Measurements from ENCODE around the gene CDC42EP3. TPM values are rescaled to one million over a fixed set of nuclear protein-coding genes. Genes with fewer than 3 reads are reported as not detected.

CDC42EP3 gene, protein sequence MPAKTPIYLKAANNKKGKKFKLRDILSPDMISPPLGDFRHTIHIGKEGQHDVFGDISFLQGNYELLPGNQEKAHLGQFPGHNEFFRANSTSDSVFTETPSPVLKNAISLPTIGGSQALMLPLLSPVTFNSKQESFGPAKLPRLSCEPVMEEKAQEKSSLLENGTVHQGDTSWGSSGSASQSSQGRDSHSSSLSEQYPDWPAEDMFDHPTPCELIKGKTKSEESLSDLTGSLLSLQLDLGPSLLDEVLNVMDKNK
- total RNA-seq (10 to 100 TPM; 10.9 to 37.0 TPM), polyA plus RNA-seq (ENCODE audit: insufficient read length in 2 of 2) (10 to 100 TPM; 22.7 to 22.9 TPM)
- long read RNA-seq, donor 1, full-length matches to known transcripts, result 9 of 9 reads
- long read RNA-seq, donor 1, partial matches to known transcripts, result 0 of 9 reads
- long read RNA-seq, donor 1, other reads (novel, unspliced or antisense), result 0 of 9 reads
- long read RNA-seq, donor 2, full-length matches to known transcripts, result 2 of 2 reads
- long read RNA-seq, donor 2, partial matches to known transcripts, result 0 of 2 reads
- long read RNA-seq, donor 2, other reads (novel, unspliced or antisense), result 0 of 2 reads
- long read RNA-seq, donor 3, full-length matches to known transcripts, result 5 of 5 reads
- long read RNA-seq, donor 3, partial matches to known transcripts, result 0 of 5 reads
- long read RNA-seq, donor 3, other reads (novel, unspliced or antisense), result 0 of 5 reads
- long read RNA-seq, donor 4, full-length matches to known transcripts, result 13 of 13 reads
- long read RNA-seq, donor 4, partial matches to known transcripts, result 0 of 13 reads
- long read RNA-seq, donor 4, other reads (novel, unspliced or antisense), result 0 of 13 reads

DNA sequence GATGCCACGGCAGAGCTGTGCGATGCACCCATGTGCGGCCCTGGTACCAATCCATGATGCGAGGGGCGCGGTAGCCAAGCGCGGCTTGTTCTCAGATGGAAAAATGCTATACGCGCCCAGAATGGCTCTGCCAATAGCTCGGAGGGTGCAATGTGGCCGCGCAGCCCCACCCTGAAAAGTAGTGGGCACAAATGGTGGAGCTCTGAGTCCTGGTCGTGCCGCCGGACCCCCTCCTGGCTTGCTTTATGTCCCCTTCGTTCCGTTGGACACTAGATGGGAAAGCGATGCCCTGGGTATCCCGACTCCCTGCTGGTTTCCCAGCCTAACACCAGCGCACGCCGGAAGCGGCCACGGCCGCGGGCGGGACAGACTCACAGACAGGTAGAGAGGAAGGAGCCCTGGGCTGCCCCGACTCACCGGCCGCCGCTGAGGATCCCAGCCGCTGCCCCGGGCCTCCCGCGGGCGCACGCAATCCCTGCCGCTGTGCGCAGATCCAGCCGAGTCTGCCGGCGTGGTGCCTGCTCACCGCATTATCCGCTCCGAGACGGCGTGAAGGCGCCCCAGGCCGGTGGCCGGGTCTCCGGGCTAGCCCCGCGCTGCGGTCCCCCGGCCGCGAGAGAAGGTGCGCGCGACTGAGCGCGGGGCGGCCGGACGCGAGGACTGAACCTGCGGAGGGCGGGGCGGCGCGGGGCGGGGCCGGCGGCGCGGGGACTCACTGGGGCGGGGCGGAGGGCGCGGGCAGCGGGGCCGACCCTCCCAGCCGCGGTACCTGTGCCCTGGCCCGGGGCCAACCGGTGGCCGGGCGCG lies at the start of gene CDC42EP3:
Gene CDC42EP3, minus strand, starts transcription at position 634 of the 807 bp plus-strand sequence. CDS start 25,055 bp downstream, outside the sequence.
- peak within 1 kb of the TSS; percentile 78 for H3K27ac ChIP-seq (ENCODE audit: low read depth, low read length)
- H3K9me3 ChIP-seq (ENCODE audit: control insufficient read depth, insufficient read depth, low read length), result no peaks in the 10 kb centered on the region
- no peaks in the 10 kb centered on the region for H3K36me3 ChIP-seq (ENCODE audit: control insufficient read depth, insufficient read depth, low read length)
- peaks cover 15% of the 10 kb centered on the region for H3K4me1 ChIP-seq (ENCODE audit: control insufficient read depth, insufficient read depth, low read length)
- peak within 1 kb of the TSS; percentile 80 for H3K4me3 ChIP-seq (ENCODE audit: low read depth, low read length)
- DNase-seq (ENCODE audit: low read depth in 4 of 6, low spot score in 6 of 6), result peak in 4 of 6 donors; percentile 29 to 85 (median 56)
- H3K27me3 ChIP-seq (ENCODE audit: control insufficient read depth, insufficient read depth, low read length), result no peaks in the 10 kb centered on the region
- WGBS (ENCODE audit: insufficient coverage), result under 1% methylated on average over 90 of the region's 90 CpGs

DNA sequence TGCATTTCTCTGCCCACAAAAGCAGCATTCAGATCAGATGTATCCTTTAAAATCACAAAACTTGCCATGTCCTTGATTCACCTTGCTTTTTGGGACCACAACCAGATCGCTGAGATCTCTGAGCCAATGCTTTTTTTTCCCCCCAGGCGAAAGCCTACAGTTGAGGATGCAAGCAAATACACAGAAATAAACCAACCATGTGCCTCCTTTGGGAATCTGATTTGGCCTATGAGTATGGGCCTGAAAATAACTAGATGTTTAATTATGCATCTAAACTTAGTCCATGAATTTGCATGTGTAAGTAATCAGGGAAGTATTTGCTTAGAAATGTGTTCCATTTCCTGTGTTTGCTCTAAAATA lies 49.7 kb upstream of the CDC42EP3 start:
- H3K9me3 ChIP-seq (ENCODE audit: control insufficient read depth, insufficient read depth, low read length), result no peaks in the 10 kb centered on the region
- H3K4me1 ChIP-seq (ENCODE audit: control insufficient read depth, insufficient read depth, low read length), result no peaks in the 10 kb centered on the region
- H3K36me3 ChIP-seq (ENCODE audit: control insufficient read depth, insufficient read depth, low read length), result no peaks in the 10 kb centered on the region
- H3K27me3 ChIP-seq (ENCODE audit: control insufficient read depth, insufficient read depth, low read length), result no peaks in the 10 kb centered on the region
- WGBS (ENCODE audit: insufficient coverage), result 100% methylated on average over 1 of the region's 2 CpGs
- DNase-seq (ENCODE audit: low read depth in 4 of 6, low spot score in 6 of 6), result peak in 2 of 6 donors; percentile 39 to 53
- H3K4me3 ChIP-seq (ENCODE audit: low read depth, low read length), result no peak overlapping the region
- no peak overlapping the region for H3K27ac ChIP-seq (ENCODE audit: low read depth, low read length)

DNA sequence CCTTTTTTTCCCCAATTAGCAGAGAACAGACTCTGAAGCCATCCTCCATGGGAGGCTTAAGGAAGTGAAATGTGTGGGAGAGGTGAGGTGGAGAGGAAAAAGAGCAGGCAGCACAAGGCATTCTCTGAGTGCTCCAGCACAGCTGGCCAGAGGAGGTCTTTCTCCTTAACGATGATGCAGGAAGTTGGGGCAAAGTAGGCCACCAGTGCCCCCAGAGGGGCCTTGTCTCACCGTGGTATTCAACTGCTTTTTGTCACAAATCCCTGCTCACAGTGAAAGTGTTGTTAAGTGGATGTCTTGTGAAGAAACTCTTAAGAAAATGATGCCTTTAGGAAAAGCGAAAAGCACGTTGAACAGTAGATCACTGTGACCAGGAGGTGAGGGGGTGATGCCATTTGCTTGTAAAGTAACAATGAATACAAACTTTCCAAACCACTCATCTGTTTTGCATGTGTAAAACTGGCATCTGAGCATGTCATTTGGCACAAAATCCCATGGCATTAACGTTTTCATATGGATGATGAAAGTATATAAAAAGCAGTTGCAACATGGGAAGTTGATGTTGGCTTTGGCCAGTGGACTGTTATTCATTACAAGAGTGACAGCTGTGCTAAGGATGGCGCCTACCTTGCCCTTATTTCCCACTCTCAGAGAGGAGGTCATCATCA lies 49.2 kb upstream of the CDC42EP3 start:
- no peaks in the 10 kb centered on the region for H3K9me3 ChIP-seq (ENCODE audit: control insufficient read depth, insufficient read depth, low read length)
- H3K4me3 ChIP-seq (ENCODE audit: low read depth, low read length), result no peak overlapping the region
- DNase-seq (ENCODE audit: low read depth in 4 of 6, low spot score in 6 of 6), result no peak
- H3K36me3 ChIP-seq (ENCODE audit: control insufficient read depth, insufficient read depth, low read length), result no peaks in the 10 kb centered on the region
- H3K27me3 ChIP-seq (ENCODE audit: control insufficient read depth, insufficient read depth, low read length), result no peaks in the 10 kb centered on the region
- WGBS (ENCODE audit: insufficient coverage), result 77% methylated on average over 2 of the region's 6 CpGs
- no peak overlapping the region for H3K27ac ChIP-seq (ENCODE audit: low read depth, low read length)
- H3K4me1 ChIP-seq (ENCODE audit: control insufficient read depth, insufficient read depth, low read length), result no peaks in the 10 kb centered on the region

DNA sequence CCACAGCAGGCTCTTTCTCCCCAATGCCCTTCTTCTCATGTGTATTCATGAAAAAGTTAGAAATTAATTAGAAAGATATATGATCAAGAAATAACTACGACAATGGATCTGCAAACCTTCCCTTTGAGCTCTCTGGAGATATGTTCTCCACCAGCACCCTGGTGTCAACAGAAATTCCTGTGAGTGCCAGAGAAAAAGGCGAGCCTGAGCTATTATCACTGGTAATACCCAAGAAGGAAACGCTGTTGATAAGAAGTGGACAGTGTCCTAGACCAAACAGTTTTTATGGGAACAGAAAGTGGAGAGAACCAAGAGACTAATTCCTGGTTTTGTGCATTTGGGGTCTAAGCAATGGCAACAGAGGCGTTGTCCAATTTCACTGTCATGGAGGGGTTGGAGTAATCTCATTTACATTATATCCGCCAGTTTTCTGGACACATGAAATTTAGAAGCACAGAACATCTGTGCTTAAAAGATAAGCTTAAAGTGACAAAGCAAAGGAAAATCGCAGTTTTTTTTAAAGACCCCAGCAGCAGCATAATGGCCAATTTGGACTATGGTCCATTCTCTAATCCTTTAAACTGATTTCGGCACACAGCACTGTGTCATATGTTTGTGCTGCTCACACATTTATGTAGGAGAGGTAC lies 47.2 kb upstream of the CDC42EP3 start:
- no peaks in the 10 kb centered on the region for H3K9me3 ChIP-seq (ENCODE audit: control insufficient read depth, insufficient read depth, low read length)
- H3K27me3 ChIP-seq (ENCODE audit: control insufficient read depth, insufficient read depth, low read length), result no peaks in the 10 kb centered on the region
- H3K4me1 ChIP-seq (ENCODE audit: control insufficient read depth, insufficient read depth, low read length), result no peaks in the 10 kb centered on the region
- 94% methylated on average over 3 of the region's 7 CpGs for WGBS (ENCODE audit: insufficient coverage)
- H3K27ac ChIP-seq (ENCODE audit: low read depth, low read length), result no peak overlapping the region
- H3K4me3 ChIP-seq (ENCODE audit: low read depth, low read length), result no peak overlapping the region
- no peaks in the 10 kb centered on the region for H3K36me3 ChIP-seq (ENCODE audit: control insufficient read depth, insufficient read depth, low read length)
- DNase-seq (ENCODE audit: low read depth in 4 of 6, low spot score in 6 of 6), result no peak

DNA sequence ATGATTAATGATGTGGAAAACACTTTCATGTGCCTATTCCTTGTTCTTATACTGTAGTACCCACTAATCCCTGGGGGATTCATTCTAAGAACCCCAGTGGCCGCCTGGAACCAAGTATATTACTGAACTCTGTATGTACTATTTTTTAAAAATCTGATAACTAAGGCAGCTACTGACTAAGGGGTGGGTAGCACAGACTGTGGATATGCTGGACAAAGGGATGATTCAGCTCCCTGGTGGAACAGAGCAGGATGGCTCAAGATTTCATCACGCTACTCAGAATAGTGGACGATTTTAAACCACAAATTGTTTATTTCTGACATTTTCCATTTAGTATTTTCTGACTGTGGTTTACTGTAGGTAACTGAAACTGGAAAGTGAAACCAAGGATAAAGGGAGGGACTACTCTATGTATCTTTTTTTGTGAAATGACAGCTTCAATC lies 41.8 kb upstream of the CDC42EP3 start:
- no CpG with 5 or more reads among the region's 3 CpGs for WGBS (ENCODE audit: insufficient coverage)
- H3K4me3 ChIP-seq (ENCODE audit: low read depth, low read length), result no peak overlapping the region
- H3K36me3 ChIP-seq (ENCODE audit: control insufficient read depth, insufficient read depth, low read length), result no peaks in the 10 kb centered on the region
- DNase-seq (ENCODE audit: low read depth in 4 of 6, low spot score in 6 of 6), result no peak
- no peak overlapping the region for H3K27ac ChIP-seq (ENCODE audit: low read depth, low read length)
- no peaks in the 10 kb centered on the region for H3K9me3 ChIP-seq (ENCODE audit: control insufficient read depth, insufficient read depth, low read length)
- H3K4me1 ChIP-seq (ENCODE audit: control insufficient read depth, insufficient read depth, low read length), result no peaks in the 10 kb centered on the region
- no peaks in the 10 kb centered on the region for H3K27me3 ChIP-seq (ENCODE audit: control insufficient read depth, insufficient read depth, low read length)

DNA sequence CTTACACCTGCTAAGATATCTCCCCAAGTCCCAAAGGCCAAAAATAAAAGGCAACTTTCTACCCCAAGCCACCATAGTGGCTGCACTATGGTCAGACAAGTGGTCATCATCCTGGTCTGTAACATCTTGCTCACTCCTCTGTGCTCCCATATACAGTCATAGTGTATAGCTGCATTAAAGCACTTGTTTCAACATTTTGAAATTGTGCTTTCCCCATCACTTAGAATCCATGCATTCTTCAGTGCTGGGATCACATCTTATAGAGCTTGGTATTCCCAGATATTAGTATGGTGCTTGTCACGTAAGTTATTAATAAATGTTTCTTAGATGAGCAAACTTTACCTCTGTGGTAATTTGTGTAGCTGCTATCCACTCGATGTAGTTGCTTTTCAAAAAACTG lies 40.4 kb upstream of the CDC42EP3 start:
- Histone ChIP-seq H3K4me1 (ENCODE audit: control insufficient read depth, insufficient read depth, low read length) (peaks cover 3% of the 10 kb centered on the region), H3K36me3 (ENCODE audit: control insufficient read depth, insufficient read depth, low read length) (no peaks in the 10 kb centered on the region), H3K27ac (ENCODE audit: low read depth, low read length) (no peak overlapping the region), H3K9me3 (ENCODE audit: control insufficient read depth, insufficient read depth, low read length) (no peaks in the 10 kb centered on the region), H3K27me3 (ENCODE audit: control insufficient read depth, insufficient read depth, low read length) (no peaks in the 10 kb centered on the region), H3K4me3 (ENCODE audit: low read depth, low read length) (no peak overlapping the region)
- no CpG with 5 or more reads among the region's 2 CpGs for WGBS (ENCODE audit: insufficient coverage)
- no peak for DNase-seq (ENCODE audit: low read depth in 4 of 6, low spot score in 6 of 6)

DNA sequence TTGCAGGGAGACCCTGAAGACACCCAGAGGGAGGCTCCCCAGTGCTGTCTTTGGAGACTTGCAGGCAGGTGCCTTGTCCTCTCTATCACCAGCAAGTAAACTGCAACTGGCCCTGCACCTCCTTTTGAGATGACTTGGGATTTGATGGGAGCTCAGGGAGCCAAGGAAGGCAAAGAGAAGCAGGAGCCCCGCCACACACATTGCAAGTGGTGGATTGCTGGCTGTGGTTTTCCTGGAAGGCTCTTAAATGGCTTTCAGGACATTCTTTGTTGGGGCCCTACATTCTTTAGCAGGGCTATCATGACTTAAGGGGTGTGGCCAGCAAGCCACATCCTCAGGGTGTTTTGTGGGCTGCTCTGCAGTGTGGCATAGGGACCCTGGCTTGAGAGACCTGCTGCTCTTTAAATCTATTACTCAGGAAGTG lies 39.9 kb upstream of the CDC42EP3 start:
- H3K4me1 ChIP-seq (ENCODE audit: control insufficient read depth, insufficient read depth, low read length), result peaks cover 3% of the 10 kb centered on the region
- H3K4me3 ChIP-seq (ENCODE audit: low read depth, low read length), result no peak overlapping the region
- H3K27me3 ChIP-seq (ENCODE audit: control insufficient read depth, insufficient read depth, low read length), result no peaks in the 10 kb centered on the region
- H3K27ac ChIP-seq (ENCODE audit: low read depth, low read length), result no peak overlapping the region
- 75% methylated on average over 1 of the region's 1 CpG for WGBS (ENCODE audit: insufficient coverage)
- no peak for DNase-seq (ENCODE audit: low read depth in 4 of 6, low spot score in 6 of 6)
- no peaks in the 10 kb centered on the region for H3K36me3 ChIP-seq (ENCODE audit: control insufficient read depth, insufficient read depth, low read length)
- no peaks in the 10 kb centered on the region for H3K9me3 ChIP-seq (ENCODE audit: control insufficient read depth, insufficient read depth, low read length)

DNA sequence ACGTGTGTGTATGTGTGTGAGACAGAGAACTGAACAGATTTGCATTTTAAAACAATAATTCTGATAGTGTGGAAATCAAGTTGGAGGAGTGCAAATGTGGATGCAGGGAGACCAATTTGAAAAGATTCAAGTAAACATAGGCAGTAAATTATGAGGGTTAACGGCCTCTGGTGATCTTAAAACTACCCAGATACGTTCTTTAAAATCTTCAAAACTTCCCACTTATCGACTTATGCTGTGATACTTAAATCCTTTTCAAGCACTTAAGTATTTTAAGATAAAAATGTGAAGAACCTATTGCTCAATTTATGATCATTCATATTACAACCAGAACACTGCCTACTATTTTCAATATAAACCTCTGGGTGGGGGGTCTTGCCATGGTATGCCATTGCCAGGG lies 37.7 kb upstream of the CDC42EP3 start:
- no peaks in the 10 kb centered on the region for H3K27me3 ChIP-seq (ENCODE audit: control insufficient read depth, insufficient read depth, low read length)
- no peak for DNase-seq (ENCODE audit: low read depth in 4 of 6, low spot score in 6 of 6)
- H3K36me3 ChIP-seq (ENCODE audit: control insufficient read depth, insufficient read depth, low read length), result no peaks in the 10 kb centered on the region
- peaks cover 3% of the 10 kb centered on the region for H3K4me1 ChIP-seq (ENCODE audit: control insufficient read depth, insufficient read depth, low read length)
- H3K27ac ChIP-seq (ENCODE audit: low read depth, low read length), result no peak overlapping the region
- no peaks in the 10 kb centered on the region for H3K9me3 ChIP-seq (ENCODE audit: control insufficient read depth, insufficient read depth, low read length)
- H3K4me3 ChIP-seq (ENCODE audit: low read depth, low read length), result no peak overlapping the region
- 50% methylated on average over 1 of the region's 4 CpGs for WGBS (ENCODE audit: insufficient coverage)
